Measurements from ENCODE around the gene MAPK8.
"Not testable (repeated sequence)": the region's sequence is repeated elsewhere in the genome, so short reads cannot be mapped to it uniquely, and the experiment has no call there.

The MAPK8 gene

DNA sequence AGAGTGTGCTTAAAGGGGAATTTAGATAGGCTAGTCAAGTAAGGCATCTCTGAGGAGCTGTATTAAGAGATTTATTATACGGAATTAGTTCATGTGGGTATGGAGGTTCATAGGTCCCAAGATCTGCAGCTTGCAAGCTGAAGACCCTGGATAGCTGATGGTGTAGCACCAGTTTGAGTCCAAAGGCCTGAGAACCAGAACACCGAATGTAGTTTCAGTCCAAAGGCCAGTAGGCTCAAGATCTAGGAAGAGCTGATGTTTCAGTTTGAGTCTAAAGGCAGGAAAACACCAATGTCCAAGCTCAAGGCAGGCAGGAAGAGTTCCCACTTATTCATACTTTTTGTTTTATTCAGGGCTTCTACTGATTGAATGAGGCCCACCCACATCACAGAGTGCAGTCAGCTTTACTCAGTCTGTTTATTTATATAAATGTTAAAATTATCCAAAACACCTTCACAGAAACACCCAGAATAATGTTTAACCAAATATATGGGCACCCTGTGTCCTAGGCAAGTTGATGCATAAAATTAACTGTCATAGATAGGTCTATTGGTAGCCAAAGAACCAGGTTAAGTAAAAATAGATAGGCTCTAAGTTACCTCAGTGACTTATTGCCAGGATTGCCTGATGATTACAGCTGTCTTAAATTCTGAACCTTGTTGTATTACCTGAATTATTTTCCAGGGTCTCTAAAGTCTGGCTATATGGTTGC is 83.5 kb downstream of the MAPK8 start:
- DNase-seq: no peak

DNA sequence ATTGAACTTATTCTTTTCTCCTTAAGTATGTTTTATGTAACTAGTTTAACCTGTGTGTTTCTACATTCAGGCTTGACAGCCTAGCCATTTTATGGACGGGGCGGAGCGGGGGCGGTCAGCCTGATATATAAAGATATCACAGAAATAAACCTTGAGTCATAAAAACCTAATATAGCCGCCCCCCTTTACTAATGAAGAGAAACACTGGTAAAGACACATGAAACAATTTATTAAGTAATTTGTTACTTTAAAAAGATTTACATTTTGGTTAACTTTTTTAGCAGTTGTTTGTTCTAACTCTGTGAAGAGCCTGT is 84.0 kb downstream of the MAPK8 start:
- DNase-seq: no peak

- DNase-seq: no peak
These were observed 84.7 kb downstream of the MAPK8 start for GRCh38 chr10:48390933-48391845.

GRCh38 chr10:48391994-48392393 is 85.5 kb downstream of the MAPK8 start:
- DNase-seq: no peak

GRCh38 chr10:48398261-48398660 is 91.8 kb downstream of the MAPK8 start:
- no peak for DNase-seq

DNA sequence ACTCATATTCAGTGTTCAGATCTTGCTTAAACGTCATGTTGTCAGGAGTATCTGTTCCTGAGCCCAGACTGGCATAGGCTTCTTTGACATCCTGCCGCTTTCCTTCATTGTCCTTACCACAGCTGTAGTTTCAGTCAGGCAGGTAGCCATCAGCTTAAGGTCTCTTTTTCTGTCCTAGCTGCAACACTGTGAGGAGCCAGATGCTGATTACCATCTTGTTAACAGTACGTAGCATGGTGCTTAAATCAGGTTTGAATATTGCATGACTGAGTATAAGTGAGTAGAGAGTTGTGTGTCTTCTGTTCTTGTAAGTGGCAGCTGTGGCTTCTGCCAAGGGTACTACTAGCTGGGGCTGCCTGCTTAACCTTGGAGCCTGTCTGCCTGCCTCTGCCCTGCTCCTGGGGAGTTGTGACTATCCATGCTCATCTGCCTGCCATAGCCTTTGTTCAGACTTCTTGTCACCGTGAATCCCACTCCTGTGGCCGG is 92.6 kb downstream of the MAPK8 start:
- no peak for DNase-seq

- DNase-seq: no peak
These were observed 93.1 kb downstream of the MAPK8 start for GRCh38 chr10:48399551-48399950.

GRCh38 chr10:48400129-48400849 is 93.8 kb downstream of the MAPK8 start:
- no peak for DNase-seq

DNA sequence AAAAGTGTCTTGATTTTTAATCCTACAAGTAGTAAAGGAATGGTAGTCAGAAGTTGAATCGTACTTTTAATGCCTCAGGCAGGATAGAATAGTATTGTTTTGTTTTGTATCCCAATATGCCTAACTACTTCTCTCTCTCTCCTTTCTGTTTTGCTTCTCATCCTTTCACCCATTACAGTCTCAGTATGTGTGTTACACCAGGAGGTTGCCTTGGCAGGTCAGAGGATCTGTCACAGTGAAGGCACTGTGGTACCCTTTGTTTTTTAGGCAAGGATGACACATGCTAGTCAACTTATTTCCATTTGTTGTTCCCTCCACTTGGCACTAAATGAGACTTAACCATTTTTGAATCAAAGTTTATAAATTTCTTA is 94.4 kb downstream of the MAPK8 start:
- no peak for DNase-seq

GRCh38 chr10:48404646-48405045 is 98.2 kb downstream of the MAPK8 start:
- no peak for DNase-seq

GRCh38 chr10:48406204-48406603 is 99.7 kb downstream of the MAPK8 start:
- no peak for DNase-seq

DNA sequence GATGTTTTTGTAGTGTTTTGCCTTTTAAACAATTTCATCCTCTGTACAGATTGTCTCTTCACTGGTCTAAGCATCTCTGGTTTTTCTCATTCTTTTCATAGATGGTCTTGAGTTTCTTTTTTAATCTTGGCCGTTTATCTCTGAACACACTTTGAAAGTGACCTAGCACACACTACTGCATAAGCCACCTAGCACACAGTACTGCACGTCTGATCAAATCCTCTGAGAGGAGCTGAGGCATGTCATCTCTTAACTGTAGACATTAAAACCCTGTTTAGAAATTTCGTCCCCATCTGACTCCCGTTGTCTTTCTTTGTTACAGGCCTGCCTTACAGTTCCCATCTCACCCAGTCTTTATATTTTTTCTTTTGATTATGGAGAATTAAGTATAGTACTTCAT is 100.2 kb downstream of the MAPK8 start:
- no peak for DNase-seq

GRCh38 chr10:48410503-48410902 is 104.0 kb downstream of the MAPK8 start:
- no peak for DNase-seq

DNA sequence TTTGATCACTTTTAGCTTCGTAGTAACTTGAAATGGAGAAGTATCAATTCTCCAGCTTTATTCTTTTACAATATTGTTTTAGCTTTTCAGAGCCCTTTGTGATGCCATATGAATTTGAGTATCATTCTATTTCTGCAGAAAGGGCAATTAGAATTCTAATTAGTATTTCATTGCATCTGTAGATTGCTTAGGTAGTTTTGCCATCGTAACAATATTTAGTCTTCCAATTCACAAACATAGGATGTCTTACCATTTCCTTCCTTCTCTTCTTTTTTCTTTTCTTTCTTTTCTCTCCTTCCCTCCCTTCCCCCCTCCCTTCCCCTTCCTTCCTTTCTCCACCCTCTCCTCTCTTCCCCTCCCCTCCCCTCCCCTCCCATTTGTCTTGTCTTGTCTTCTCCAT is 105.0 kb downstream of the MAPK8 start:
- DNase-seq: no peak

DNA sequence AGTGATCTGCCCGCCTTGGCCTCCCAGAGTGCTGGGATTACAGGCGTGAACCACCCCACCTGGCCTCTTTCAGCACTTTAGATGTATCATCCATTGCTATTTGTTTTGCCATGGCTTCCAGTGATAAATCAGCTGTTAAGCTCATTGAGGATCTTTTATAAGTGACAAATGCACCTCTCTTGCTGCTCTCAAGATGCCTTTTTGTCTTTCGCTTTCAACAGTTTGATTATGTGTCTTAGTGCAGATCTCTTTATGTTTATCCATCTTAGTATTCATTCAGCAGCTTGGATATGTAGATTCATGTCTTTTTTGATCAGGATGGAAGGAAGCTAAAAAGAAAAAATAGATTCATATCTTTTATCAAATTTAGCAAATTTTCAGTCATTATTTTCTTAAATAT is 105.6 kb downstream of the MAPK8 start:
- no peak for DNase-seq

- no peak for DNase-seq
These were observed 106.5 kb downstream of the MAPK8 start for GRCh38 chr10:48412933-48413332.

GRCh38 chr10:48414160-48414559 is 107.7 kb downstream of the MAPK8 start:
- DNase-seq: no peak

DNA sequence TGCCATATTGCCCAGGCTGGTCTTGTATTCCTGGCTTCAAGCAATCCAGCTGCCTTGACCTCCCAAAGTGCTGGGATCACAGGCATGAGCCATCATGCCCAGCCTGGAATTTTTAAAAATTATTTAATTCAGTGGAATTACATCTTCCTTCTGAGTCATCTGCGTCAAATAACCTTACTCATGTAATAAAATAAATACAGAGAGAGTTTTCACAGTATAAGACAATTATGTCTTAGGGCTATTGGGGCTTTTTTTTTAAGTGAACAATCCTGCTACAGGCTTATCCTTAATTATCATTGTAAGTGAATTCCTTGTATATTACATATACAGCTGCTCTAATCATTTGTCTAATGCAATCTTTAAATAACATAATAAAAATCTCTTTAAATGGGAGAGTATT is 108.3 kb downstream of the MAPK8 start:
- no peak for DNase-seq

GRCh38 chr10:48416584-48417232 is 110.2 kb downstream of the MAPK8 start:
- DNase-seq: no peak

- no peak for DNase-seq
These were observed 110.9 kb downstream of the MAPK8 start for GRCh38 chr10:48417374-48417773.

- no peak for DNase-seq
These were observed 111.8 kb downstream of the MAPK8 start for GRCh38 chr10:48418189-48418788.

DNA sequence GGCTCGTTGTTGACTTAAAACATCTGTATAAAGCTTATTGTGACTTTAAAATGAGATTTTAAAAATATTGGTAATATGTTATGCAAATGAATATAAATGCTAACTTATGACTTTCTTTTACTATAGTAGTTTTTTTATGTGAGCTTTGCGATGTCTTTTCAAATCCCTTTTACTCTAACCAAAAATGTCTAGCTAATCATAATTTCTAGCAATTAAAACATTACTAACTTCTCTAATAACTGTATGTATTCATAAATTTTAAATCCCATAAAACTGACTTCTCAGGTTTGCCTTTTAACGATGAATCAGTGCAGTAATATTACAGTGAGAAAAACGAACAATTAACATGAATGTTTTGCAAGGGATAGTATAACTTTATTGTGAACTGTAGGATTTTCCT is 113.2 kb downstream of the MAPK8 start:
- DNase-seq: no peak

GRCh38 chr10:48421862-48422261 is 115.4 kb downstream of the MAPK8 start:
- DNase-seq: not testable (repeated sequence)
